Measurements from ENCODE around the gene LBHD1.
"Not testable (repeated sequence)": the region's sequence is repeated elsewhere in the genome, so short reads cannot be mapped to it uniquely, and the experiment has no call there.

LBHD1 gene

GRCh38 chr11:62694455-62695167 lies 22.5 kb upstream of the LBHD1 start:
- no peak for DNase-seq (ENCODE audit: low read depth, low spot score)
- no peak overlapping the region for H3K27ac ChIP-seq

- not testable (repeated sequence) for DNase-seq (ENCODE audit: low read depth, low spot score); H3K27ac ChIP-seq
Observed at GRCh38 chr11:62693624-62694023, 21.6 kb upstream of the LBHD1 start.

GRCh38 chr11:62689421-62690183 lies 17.5 kb upstream of the LBHD1 start, which contains the start of gene LRRN4CL:
LRRN4CL (minus strand) TSS chr11:62689530; CDS start chr11:62688508, 1,022 bp downstream.
- no peak within 1 kb of the TSS for H3K27ac ChIP-seq
- no peak for DNase-seq (ENCODE audit: low read depth, low spot score)

GRCh38 chr11:62688491-62688890 lies 16.4 kb upstream of the LBHD1 start:
- no peak overlapping the region for H3K27ac ChIP-seq
- DNase-seq (ENCODE audit: low read depth, low spot score) = no peak

- no peak overlapping the region for H3K27ac ChIP-seq
- DNase-seq (ENCODE audit: low read depth, low spot score) = no peak
Observed at GRCh38 chr11:62687508-62688396, 15.7 kb upstream of the LBHD1 start.

GRCh38 chr11:62682518-62682917 lies 10.5 kb upstream of the LBHD1 start:
- no peak overlapping the region for H3K27ac ChIP-seq
- no peak for DNase-seq (ENCODE audit: low read depth, low spot score)

- peak overlapping the region; percentile 22 for H3K27ac ChIP-seq
- no peak for DNase-seq (ENCODE audit: low read depth, low spot score)
Observed at GRCh38 chr11:62680825-62681240, 8.8 kb upstream of the LBHD1 start.

- peak within 1 kb of the TSS; percentile 63 for H3K27ac ChIP-seq
- DNase-seq (ENCODE audit: low read depth, low spot score) = no peak
Observed at GRCh38 chr11:62678770-62679696, 7.0 kb upstream of the LBHD1 start, which contains the start of gene UBXN1. UBXN1 (minus strand) TSS chr11:62679073; CDS start chr11:62678923, 150 bp downstream.

GRCh38 chr11:62678433-62678769 lies 6.3 kb upstream of the LBHD1 start:
- H3K27ac ChIP-seq = peak overlapping the region; percentile 63
- DNase-seq (ENCODE audit: low read depth, low spot score) = no peak

- no peak for DNase-seq (ENCODE audit: low read depth, low spot score)
- H3K27ac ChIP-seq = no peak overlapping the region
Observed at GRCh38 chr11:62677714-62678113, 5.6 kb upstream of the LBHD1 start.

- DNase-seq (ENCODE audit: low read depth, low spot score) = no peak
Observed at GRCh38 chr11:62677156-62677555, 5.1 kb upstream of the LBHD1 start.

GRCh38 chr11:62676698-62677097 lies 4.6 kb upstream of the LBHD1 start:
- H3K27ac ChIP-seq = no peak overlapping the region

More at GRCh38 chr11:62677156-62677555, 5.1 kb upstream of the LBHD1 start:
- H3K27ac ChIP-seq = no peak overlapping the region

GRCh38 chr11:62675415-62675814 lies 3.3 kb upstream of the LBHD1 start:
- not testable (repeated sequence) for DNase-seq (ENCODE audit: low read depth, low spot score); H3K27ac ChIP-seq

More at GRCh38 chr11:62676698-62677097, 4.6 kb upstream of the LBHD1 start:
- DNase-seq (ENCODE audit: low read depth, low spot score) = no peak

- no peak for DNase-seq (ENCODE audit: low read depth, low spot score)
- peak overlapping the region; percentile 83 for H3K27ac ChIP-seq
Observed at GRCh38 chr11:62673196-62673525, 1.1 kb upstream of the LBHD1 start.

- peak overlapping the region; percentile 83 for H3K27ac ChIP-seq
- no peak for DNase-seq (ENCODE audit: low read depth, low spot score)
Observed at GRCh38 chr11:62671236-62671607, 845 bp downstream of the LBHD1 start.

GRCh38 chr11:62669420-62670161 lies 2.5 kb downstream of the LBHD1 start:
- DNase-seq (ENCODE audit: low read depth, low spot score) = no peak
- peak overlapping the region; percentile 33 for H3K27ac ChIP-seq

- peak overlapping the region; percentile 81 for H3K27ac ChIP-seq
- DNase-seq (ENCODE audit: low read depth, low spot score) = no peak
Observed at GRCh38 chr11:62667460-62667859, 4.6 kb downstream of the LBHD1 start.

GRCh38 chr11:62666259-62666926 lies 5.7 kb downstream of the LBHD1 start:
- H3K27ac ChIP-seq = peak overlapping the region; percentile 81
- no peak for DNase-seq (ENCODE audit: low read depth, low spot score)

All from epithelial cell of prostate (primary cell).